HEK293 (cell line): ENCODE measurements around the gene ZNF319.

ENCODE experiments used
- CTCF ChIA-PET: fragments of 350-600 bp; formaldehyde crosslinking; extraction: SDS; loops from one replicate; lab custom pipeline; 2021; ENCODE audit warnings: antibody characterized with exemption; lab: Yijun Ruan, JAX
- POLR2A ChIA-PET: fragments of 300-600 bp; formaldehyde crosslinking; extraction: SDS; loops from one replicate; lab custom pipeline; 2020; ENCODE audit warnings: antibody characterized with exemption, inconsistent platforms; lab: Yijun Ruan, JAX
- H3K27ac ChIP-seq: fragments of 200-500 bp; sonication (Bioruptor generic); 2 replicates; pipeline ENCODE4 v1.5.1; 2014; ENCODE audit warnings: low read depth, low read length, control low read depth, inconsistent platforms; ENCODE audit errors: extremely low read depth
- H3K36me3 ChIP-seq, 2 experiments: fragments of 200-500 bp in 1 of 2; sonication (Bioruptor generic) in 1 of 2; 1 replicate in 1 of 2; 2 replicates in 1 of 2; pipeline ENCODE4 v1.5.1; 2014 to 2017; ENCODE audit warnings: inconsistent platforms in 2 of 2, low read length in 2 of 2; ENCODE audit not compliant: control insufficient read depth in 2 of 2, insufficient read depth in 1 of 2
- H3K4me1 ChIP-seq: fragments of 200-500 bp; sonication (Bioruptor generic); 2 replicates; pipeline ENCODE4 v1.5.1; 2014; ENCODE audit warnings: mild to moderate bottlenecking, low read length, inconsistent platforms; ENCODE audit not compliant: control insufficient read depth, insufficient read depth
- H3K4me3 ChIP-seq: 2 replicates; pipeline ENCODE4 v1.5.1; 2011; ENCODE audit warnings: low read depth, mild to moderate bottlenecking, control low read depth, low read length, moderate library complexity
- H3K9me3 ChIP-seq: fragments of 200-500 bp; sonication (Bioruptor generic); 2 replicates; pipeline ENCODE4 v1.5.1; 2014; ENCODE audit warnings: low read depth, low read length, inconsistent platforms; ENCODE audit not compliant: control insufficient read depth, insufficient read depth
- HOXC10 ChIP-seq: sonication (generic); formaldehyde crosslinking; IDR thresholded peaks from 2 replicates; pipeline ENCODE4 v1.8.1; 2023; ENCODE audit warnings: mild to moderate bottlenecking, missing genetic modification reagents
- RBAK ChIP-seq: fragments of 450-650 bp; formaldehyde crosslinking; IDR thresholded peaks from 2 replicates; pipeline ENCODE4 v1.5.1; 2016; ENCODE audit warnings: missing biosample characterization, missing genetic modification characterization
- SETDB1 ChIP-seq: IDR thresholded peaks from one replicate; pipeline ENCODE4 v1.6.1; 2017; ENCODE audit warnings: mild to moderate bottlenecking, low read length, moderate library complexity, mixed read lengths; ENCODE audit not compliant: insufficient read length
- ZFP3 ChIP-seq: fragments of 450-650 bp; formaldehyde crosslinking; IDR thresholded peaks from 2 replicates; pipeline ENCODE4 v1.5.1; 2016; ENCODE audit warnings: low read depth, missing biosample characterization, missing genetic modification characterization
- ZIC2 ChIP-seq: fragments of 450-650 bp; formaldehyde crosslinking; IDR thresholded peaks from 2 replicates; pipeline ENCODE4 v1.5.1; 2016; ENCODE audit warnings: missing biosample characterization, missing genetic modification characterization
- ZNF146 ChIP-seq: fragments of 450-650 bp; formaldehyde crosslinking; IDR thresholded peaks from 2 replicates; pipeline ENCODE4 v1.5.1; 2016; ENCODE audit warnings: missing biosample characterization, missing genetic modification characterization
- ZNF16 ChIP-seq: fragments of 450-650 bp; formaldehyde crosslinking; IDR thresholded peaks from 2 replicates; pipeline ENCODE4 v1.5.1; 2016; ENCODE audit warnings: low read depth, missing biosample characterization, missing genetic modification characterization
- ZNF174 ChIP-seq: fragments of 450-650 bp; formaldehyde crosslinking; IDR thresholded peaks from 2 replicates; pipeline ENCODE4 v1.5.0; 2017; ENCODE audit warnings: missing biosample characterization, mild to moderate bottlenecking, missing genetic modification characterization
- ZNF266 ChIP-seq: fragments of 450-650 bp; formaldehyde crosslinking; IDR thresholded peaks from 2 replicates; pipeline ENCODE4 v1.5.1; 2016; ENCODE audit warnings: missing biosample characterization, missing genetic modification characterization, low read depth
- ZNF529 ChIP-seq: fragments of 450-650 bp; formaldehyde crosslinking; IDR thresholded peaks from 2 replicates; pipeline ENCODE4 v1.5.1; 2017; ENCODE audit warnings: missing genetic modification characterization, missing biosample characterization; ENCODE audit not compliant: insufficient replicate concordance
- ZNF776 ChIP-seq: fragments of 450-650 bp; formaldehyde crosslinking; IDR thresholded peaks from 2 replicates; pipeline ENCODE4 v1.5.0; 2017; ENCODE audit warnings: missing biosample characterization, missing genetic modification characterization, borderline replicate concordance
- TF ChIP-seq, protein P1 (sequence below): fragments of 450-650 bp; formaldehyde crosslinking; IDR thresholded peaks from 2 replicates; pipeline ENCODE4 v1.5.1; 2017; ENCODE audit warnings: missing biosample characterization, missing genetic modification characterization
- TF ChIP-seq, protein P2 (sequence below): fragments of 450-650 bp; IDR thresholded peaks from 2 replicates; pipeline ENCODE4 v1.5.1; 2018; ENCODE audit warnings: missing biosample characterization, missing genetic modification characterization
- TF ChIP-seq, protein P3 (sequence below): fragments of 450-650 bp; formaldehyde crosslinking; IDR thresholded peaks from 2 replicates; pipeline ENCODE4 v1.5.1; 2016; ENCODE audit warnings: missing biosample characterization, missing genetic modification characterization

ZNF319 gene

DNA sequence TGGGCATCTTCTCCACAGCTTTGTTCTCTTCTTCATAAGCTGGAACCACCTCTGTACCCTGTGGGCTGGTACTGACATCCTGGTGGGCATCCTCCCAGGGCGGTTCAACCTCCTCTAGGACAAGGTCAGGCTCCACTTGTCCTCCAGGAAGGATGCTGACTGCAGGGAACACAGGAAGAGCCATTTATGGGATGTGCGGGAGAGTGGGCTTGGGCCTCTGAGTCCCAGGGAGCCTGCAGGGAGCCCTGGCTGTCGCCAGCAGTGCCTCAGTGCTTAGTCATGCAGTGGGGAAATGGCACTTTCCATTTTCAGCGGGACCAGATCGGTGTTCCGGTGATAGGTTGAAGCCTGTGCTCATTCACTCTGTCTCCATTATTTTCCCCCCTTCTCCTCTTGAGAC lies 50.1 kb downstream of the ZNF319 start:
- ChIA-PET POLR2A (no interaction called here), CTCF (interaction anchor here (0.7 kb wide), 1 partner anchor 521 kb away, joined by 3 read pairs; no protein-coding TSS in a partner anchor)
- TF ChIP-seq ZIC2 (tag by site-specific recombination): peak; percentile 53
- TF ChIP-seq RBAK: no peak

GRCh38 chr16:57949595-57950238 lies 50.8 kb downstream of the ZNF319 start:
- Histone ChIP-seq H3K36me3 (no peaks in the 10 kb centered on the region), H3K4me3 (no peak overlapping the region), H3K27ac (no peak overlapping the region), H3K9me3 (no peaks in the 10 kb centered on the region), H3K4me1 (no peaks in the 10 kb centered on the region)
- TF ChIP-seq ZNF776 (tag by site-specific recombination) (no peak), ZFP3 (no peak), ZNF146 (peak; percentile 96), ZNF266 (no peak)
- TF ChIP-seq, protein P1, sequence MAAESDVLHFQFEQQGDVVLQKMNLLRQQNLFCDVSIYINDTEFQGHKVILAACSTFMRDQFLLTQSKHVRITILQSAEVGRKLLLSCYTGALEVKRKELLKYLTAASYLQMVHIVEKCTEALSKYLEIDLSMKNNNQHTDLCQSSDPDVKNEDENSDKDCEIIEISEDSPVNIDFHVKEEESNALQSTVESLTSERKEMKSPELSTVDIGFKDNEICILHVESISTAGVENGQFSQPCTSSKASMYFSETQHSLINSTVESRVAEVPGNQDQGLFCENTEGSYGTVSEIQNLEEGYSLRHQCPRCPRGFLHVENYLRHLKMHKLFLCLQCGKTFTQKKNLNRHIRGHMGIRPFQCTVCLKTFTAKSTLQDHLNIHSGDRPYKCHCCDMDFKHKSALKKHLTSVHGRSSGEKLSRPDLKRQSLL (tag by site-specific recombination): no peak
- ChIA-PET POLR2A (no interaction called here), CTCF (interaction anchor here (0.7 kb wide), 1 partner anchor 522 kb away, joined by 3 read pairs; no protein-coding TSS in a partner anchor)

More for the DNA sequence above, 50.1 kb downstream of the ZNF319 start:
- H3K4me3 ChIP-seq: no peak overlapping the region
- no peak overlapping the region for H3K27ac ChIP-seq
- no peaks in the 10 kb centered on the region for H3K36me3 ChIP-seq
- H3K9me3 ChIP-seq: no peaks in the 10 kb centered on the region
- no peaks in the 10 kb centered on the region for H3K4me1 ChIP-seq

DNA sequence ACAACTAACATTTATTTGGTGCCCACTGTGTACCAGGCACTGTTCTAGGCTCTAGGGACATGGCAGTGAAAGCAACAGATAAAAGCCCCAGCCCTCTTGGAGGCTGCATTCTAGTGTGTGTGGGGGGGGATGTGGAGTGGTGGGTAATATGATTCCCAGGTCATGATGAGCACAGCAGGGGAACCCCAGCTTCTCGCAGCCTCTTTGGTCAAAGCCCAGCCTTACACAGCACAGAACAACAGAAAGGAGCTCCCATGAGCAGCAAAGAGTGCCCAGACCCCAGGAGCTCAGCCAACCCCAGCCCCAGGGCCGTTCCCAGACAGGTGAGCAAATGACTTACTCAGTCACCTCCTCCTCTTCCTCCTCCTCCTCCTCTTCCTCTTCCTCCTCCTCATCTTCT lies 51.5 kb downstream of the ZNF319 start:
- Histone ChIP-seq H3K4me1 (no peaks in the 10 kb centered on the region), H3K9me3 (no peaks in the 10 kb centered on the region), H3K36me3 (no peaks in the 10 kb centered on the region), H3K27ac (no peak overlapping the region), H3K4me3 (no peak overlapping the region)
- ChIA-PET POLR2A (no interaction called here), CTCF (no interaction called here)
- no peak for TF ChIP-seq ZNF529 (tag by site-specific recombination)
- no peak for TF ChIP-seq HOXC10 (CRISPR knock-in tag)
- TF ChIP-seq ZIC2 (tag by site-specific recombination): 0 out of 2 replicates have a peak, but pooled peaks have one; percentile 41
- TF ChIP-seq, protein P2, sequence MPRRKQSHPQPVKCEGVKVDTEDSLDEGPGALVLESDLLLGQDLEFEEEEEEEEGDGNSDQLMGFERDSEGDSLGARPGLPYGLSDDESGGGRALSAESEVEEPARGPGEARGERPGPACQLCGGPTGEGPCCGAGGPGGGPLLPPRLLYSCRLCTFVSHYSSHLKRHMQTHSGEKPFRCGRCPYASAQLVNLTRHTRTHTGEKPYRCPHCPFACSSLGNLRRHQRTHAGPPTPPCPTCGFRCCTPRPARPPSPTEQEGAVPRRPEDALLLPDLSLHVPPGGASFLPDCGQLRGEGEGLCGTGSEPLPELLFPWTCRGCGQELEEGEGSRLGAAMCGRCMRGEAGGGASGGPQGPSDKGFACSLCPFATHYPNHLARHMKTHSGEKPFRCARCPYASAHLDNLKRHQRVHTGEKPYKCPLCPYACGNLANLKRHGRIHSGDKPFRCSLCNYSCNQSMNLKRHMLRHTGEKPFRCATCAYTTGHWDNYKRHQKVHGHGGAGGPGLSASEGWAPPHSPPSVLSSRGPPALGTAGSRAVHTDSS (tag by site-specific recombination): peak; percentile 89

- POLR2A ChIA-PET: no interaction called here
- no peaks in the 10 kb centered on the region for H3K4me1 ChIP-seq
- H3K27ac ChIP-seq: no peak overlapping the region
- no peak overlapping the region for H3K4me3 ChIP-seq
- TF ChIP-seq ZNF16 (tag by site-specific recombination) (peak; percentile 77), ZNF174 (no peak), SETDB1 (no peak)
- TF ChIP-seq, protein P3, sequence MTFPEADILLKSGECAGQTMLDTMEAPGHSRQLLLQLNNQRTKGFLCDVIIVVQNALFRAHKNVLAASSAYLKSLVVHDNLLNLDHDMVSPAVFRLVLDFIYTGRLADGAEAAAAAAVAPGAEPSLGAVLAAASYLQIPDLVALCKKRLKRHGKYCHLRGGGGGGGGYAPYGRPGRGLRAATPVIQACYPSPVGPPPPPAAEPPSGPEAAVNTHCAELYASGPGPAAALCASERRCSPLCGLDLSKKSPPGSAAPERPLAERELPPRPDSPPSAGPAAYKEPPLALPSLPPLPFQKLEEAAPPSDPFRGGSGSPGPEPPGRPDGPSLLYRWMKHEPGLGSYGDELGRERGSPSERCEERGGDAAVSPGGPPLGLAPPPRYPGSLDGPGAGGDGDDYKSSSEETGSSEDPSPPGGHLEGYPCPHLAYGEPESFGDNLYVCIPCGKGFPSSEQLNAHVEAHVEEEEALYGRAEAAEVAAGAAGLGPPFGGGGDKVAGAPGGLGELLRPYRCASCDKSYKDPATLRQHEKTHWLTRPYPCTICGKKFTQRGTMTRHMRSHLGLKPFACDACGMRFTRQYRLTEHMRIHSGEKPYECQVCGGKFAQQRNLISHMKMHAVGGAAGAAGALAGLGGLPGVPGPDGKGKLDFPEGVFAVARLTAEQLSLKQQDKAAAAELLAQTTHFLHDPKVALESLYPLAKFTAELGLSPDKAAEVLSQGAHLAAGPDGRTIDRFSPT: no peak
- no peaks in the 10 kb centered on the region for H3K9me3 ChIP-seq
- H3K36me3 ChIP-seq: no peaks in the 10 kb centered on the region
- CTCF ChIA-PET: interaction anchor here (0.9 kb wide), 1 partner anchor 14 kb away, joined by 3 read pairs; no protein-coding TSS in a partner anchor
These were observed 52.4 kb downstream of the ZNF319 start for GRCh38 chr16:57948027-57948426.
